GM12874 (cell line): Measurements from ENCODE around the gene ANAPC5.

Experiments used
- CTCF ChIP-seq: IDR thresholded peaks from 2 replicates; pipeline ENCODE4 v1.5.1; 2011; ENCODE audit warnings: low read depth, mild to moderate bottlenecking, control low read depth, low read length, moderate library complexity; ENCODE audit not compliant: insufficient read depth

ANAPC5 gene

GRCh38 chr12:121290410-121290809 lies 61.8 kb downstream of the ANAPC5 start:
- no peak for TF ChIP-seq CTCF

- TF ChIP-seq CTCF = no peak
Observed at GRCh38 chr12:121289962-121290361, 62.2 kb downstream of the ANAPC5 start.

GRCh38 chr12:121288986-121289385 lies 63.2 kb downstream of the ANAPC5 start:
- no peak for TF ChIP-seq CTCF

GRCh38 chr12:121288158-121288845 lies 63.9 kb downstream of the ANAPC5 start:
- TF ChIP-seq CTCF = no peak

GRCh38 chr12:121287267-121287954 lies 64.8 kb downstream of the ANAPC5 start:
- TF ChIP-seq CTCF = no peak

GRCh38 chr12:121285856-121286255 lies 66.4 kb downstream of the ANAPC5 start:
- TF ChIP-seq CTCF = no peak

GRCh38 chr12:121284551-121285390 lies 67.4 kb downstream of the ANAPC5 start:
- TF ChIP-seq CTCF = no peak
